Stimulated activated CD4-positive, alpha-beta T cell treated with anti-CD3 and anti-CD28 coated beads, Interleukin-4, amount 100 ng/mL, for 24 hours (primary cell): ENCODE data around the gene ZNF674.

Experiments
- DNase-seq: peaks from one replicate; pipeline ENCODE4 v3.0.0-alpha.2; 2020

Gene ZNF674

DNA sequence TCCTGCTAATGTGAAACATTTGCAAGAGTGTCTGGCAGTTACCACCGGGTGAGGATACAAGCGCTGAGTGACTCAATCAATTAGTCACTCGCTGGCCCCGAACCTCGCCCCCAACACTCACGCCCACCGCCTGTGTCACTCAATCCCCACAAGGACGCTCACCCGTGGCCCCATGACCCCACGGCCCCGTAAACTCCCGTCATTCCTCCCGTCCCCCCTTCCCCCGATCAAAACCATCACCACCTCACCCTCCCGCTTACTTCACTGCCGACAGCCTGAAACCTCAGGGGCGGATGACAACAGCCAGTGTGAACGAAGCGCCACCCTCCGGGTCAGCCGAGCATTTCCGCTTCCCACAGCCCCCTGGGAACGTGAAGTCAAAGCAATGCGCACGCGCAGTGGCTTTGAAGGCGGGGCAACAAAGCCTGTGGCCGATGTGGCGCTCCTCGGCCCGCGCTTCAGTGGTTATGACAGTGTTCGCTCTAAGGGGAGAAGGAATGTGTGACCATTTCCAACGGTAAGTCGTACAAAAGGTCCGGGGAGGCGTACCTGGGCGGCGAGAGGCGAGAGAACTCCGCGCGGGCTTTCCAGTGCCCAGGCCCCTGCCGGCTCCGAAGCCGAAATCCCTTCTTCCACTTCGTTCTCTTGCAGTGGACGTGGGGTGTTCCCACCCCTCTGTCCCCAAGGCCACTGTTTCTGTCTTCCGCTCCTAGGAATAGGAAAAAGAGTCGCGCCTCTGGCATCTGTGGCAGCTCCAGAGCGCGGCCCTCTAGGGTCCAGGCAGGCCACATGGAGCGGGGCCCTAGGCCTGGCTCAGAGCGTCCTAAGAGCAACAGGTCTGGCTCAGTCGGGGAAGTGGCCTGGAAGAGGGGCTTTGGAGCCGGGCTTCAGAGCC, at the start of gene ZNF674:
ZNF674 (minus strand) TSS at position 311 of the 895 bp plus-strand sequence. CDS start 3,334 bp downstream, outside the sequence.
- DNase-seq = peak; percentile 95

DNA sequence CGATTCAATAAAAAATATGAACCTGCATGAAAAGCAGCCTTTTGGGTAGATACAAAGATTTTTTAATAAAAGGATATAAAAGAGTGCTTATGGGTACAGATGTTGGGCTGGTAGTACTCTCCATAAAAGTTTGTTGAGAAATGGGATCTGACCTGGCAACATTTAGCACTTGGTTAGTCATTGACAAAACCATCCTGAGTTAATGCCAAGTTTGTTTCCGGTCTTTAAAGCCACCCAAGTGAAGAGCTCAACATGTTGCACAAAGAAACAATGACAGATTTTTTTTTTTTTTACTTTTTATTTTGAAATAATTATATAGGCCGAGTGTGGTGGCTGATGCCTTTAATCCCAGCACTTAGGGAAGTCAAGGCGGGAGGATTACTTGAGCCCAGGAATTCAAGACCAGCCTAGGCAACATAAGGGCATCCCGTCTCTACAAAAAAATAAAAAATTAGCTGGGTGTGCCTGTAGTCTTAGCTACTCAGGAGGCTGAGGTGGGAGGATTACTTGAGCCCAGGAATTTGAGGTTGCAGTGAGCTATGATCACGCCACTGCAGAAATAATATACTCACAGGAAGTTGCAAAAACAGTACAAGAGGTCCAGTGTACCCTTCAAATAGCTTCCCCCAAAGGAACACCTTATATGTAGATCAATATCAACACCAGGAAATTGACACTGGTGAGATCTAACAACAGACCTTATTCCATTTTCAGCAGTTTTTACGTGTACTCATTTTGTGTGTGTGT, 44.9 kb upstream of the ZNF674 start:
- no peak for DNase-seq

DNA sequence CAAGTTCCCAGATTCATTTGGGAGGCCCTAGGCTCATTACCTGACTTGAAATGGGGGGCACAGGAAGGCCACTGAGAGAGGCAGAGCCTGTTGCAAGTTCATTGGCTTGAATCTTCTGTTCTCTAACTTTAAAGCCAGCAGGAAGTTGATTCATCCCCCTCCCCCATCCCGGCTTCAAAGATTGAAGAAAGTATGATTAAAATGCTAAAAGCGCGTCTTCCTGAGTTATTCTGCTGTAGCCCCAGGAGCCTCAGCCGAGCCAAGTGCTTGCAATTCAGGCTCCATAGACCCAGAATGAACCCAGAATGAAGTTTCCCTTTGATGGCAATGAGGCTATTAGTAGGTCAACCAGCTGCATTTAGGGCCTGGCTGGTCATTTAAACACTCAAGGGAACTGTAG, 43.0 kb upstream of the ZNF674 start:
- DNase-seq = peak; percentile 46

- DNase-seq = no peak
Measured at GRCh38 chrX:46587753-46588171, 42.5 kb upstream of the ZNF674 start.

- peak; percentile 27 for DNase-seq
Measured at GRCh38 chrX:46587158-46587557, 41.9 kb upstream of the ZNF674 start.

DNA sequence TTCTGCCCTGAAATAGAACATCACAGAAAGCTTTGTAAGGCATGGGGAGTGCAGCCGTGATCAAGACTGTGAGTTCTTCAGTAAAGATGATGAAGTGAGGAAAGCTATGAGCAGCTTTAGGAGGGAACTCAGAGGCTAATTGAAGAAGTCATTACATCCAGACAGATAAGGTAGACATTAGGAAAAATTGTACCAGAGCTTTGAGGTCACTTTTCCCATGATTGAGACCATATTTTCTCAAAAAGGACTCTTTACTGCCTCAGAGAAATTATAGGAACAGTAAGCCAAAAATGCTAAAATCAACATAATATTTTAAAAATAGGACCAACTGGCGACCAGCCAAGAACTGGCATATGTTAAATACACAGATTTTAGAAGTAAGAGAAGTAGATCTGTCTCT, 39.5 kb upstream of the ZNF674 start:
- DNase-seq = no peak

DNA sequence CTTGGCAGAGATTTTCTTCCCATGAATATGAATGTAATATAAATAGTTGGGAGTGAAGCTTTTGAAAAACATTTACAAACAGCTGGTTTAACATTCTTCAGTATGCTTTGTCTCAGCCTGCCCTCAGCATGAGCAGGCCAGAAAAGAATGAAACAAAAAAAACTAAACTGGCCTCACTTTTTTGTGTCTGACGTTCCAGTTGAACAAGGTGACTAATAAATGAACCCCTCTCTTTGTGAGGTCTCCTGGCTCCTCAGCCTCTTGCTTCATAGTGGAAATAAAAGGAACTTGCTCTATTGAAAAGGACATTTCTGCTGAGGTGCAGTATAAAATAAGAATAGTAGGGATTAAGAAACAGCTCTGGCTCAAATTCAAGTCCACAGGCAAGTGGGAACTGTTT, 37.7 kb upstream of the ZNF674 start:
- DNase-seq = no peak

DNA sequence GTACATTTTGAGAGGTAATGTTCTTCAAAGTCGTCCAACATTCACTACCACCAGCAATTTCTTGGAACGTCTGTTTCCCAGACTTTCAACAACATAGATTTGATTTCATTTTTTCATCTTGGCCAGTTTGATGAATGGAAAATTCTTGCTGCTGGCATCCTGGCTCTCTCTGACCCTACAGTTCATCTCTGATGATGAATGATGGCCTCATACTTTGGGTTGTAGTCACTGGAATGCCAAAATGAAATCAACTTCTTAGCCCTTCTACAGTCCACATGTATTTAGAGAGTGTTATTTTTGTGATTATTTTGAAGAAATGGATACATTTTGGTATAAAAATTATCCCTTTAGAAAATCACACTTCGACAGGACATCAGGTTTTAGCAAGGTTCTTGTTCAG, 37.1 kb upstream of the ZNF674 start:
- no peak for DNase-seq

GRCh38 chrX:46580613-46581012, 35.4 kb upstream of the ZNF674 start:
- no peak for DNase-seq

DNA sequence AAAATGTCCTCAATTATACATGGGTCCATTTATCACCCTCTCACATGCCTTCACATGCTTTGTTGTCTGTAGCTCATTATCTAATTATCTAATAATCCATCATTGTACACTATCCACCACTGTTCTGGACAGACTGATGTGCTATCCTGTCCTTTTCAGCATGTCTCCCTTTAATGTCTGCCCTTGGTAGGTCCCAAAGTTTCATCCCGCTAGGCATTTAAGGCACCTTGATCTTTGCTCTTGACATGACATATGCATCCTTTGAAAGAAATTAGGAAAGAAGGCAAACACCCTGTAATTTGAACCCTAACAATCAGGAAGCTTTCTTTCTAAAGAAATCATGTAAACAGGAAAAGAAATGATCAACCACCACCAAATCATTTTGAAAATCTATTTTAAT, 34.0 kb upstream of the ZNF674 start:
- DNase-seq = no peak

GRCh38 chrX:46577221-46578005, 32.2 kb upstream of the ZNF674 start:
- DNase-seq = no peak

- no peak for DNase-seq
Measured at GRCh38 chrX:46576458-46576857, 31.2 kb upstream of the ZNF674 start.

DNA sequence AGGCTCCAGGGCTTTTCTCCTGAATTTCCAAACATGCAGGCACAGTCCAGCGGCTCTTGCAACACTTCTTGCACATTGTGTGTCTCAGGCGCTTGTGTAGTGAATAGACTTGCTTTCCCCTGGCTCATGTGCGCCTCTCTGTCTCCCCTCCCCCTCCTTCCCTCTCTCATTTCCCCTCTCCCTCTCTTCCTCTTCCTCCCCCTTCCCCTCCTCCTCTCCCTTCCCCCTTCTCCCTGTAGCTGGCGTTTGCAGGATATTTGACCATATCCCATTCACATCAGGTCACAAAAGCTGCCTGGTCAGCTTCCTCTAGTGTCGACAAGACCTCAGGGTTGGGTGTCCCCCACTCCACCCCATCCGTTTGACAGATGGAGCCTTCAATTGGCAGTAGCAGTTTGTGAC, 30.8 kb upstream of the ZNF674 start:
- no peak for DNase-seq

DNA sequence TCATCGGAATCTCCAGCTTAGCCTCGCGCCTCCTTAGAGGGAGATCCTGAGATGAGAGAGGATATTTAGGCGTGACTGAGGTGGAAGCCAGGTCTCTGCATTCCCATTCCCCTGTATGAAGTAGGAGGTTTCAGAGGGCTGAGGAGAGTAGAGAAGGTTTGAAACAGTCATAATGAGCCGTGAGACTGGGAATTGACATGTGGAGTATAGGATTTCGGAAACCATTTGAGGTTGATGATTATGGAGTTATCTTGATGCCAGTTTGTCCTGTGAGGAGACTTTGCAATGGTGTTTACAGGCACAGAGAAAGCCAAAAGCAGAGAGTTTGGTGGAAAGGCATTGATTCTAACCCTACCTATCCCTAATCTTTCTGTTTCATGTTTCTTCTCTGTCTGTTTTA, 30.4 kb upstream of the ZNF674 start:
- no peak for DNase-seq

DNA sequence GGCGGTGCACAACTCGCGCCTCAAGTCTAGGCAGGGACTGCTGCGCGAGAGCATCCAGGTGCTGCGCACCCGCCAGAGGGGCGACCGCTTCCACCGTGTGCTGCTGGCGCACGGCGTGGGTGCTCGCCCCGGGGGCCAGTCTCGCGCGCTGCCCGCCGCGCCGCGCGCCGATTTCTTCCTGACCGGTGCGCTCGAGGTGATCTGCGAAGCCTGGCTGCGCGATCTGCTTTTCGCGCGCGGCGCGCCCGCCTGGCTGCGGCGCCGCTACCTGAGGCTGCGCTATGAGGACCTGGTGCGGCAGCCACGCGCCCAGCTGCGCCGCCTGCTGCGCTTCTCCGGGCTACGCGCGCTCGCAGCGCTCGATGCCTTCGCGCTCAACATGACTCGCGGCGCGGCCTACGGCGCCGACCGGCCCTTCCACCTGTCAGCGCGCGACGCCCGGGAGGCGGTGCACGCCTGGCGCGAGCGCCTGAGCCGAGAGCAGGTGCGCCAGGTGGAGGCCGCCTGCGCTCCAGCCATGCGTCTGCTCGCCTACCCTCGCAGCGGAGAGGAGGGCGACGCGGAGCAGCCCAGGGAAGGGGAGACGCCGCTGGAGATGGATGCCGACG, 29.7 kb upstream of the ZNF674 start:
- DNase-seq = peak; percentile 28

- DNase-seq = peak; percentile 62
Measured at GRCh38 chrX:46573892-46574773, 28.9 kb upstream of the ZNF674 start.

DNA sequence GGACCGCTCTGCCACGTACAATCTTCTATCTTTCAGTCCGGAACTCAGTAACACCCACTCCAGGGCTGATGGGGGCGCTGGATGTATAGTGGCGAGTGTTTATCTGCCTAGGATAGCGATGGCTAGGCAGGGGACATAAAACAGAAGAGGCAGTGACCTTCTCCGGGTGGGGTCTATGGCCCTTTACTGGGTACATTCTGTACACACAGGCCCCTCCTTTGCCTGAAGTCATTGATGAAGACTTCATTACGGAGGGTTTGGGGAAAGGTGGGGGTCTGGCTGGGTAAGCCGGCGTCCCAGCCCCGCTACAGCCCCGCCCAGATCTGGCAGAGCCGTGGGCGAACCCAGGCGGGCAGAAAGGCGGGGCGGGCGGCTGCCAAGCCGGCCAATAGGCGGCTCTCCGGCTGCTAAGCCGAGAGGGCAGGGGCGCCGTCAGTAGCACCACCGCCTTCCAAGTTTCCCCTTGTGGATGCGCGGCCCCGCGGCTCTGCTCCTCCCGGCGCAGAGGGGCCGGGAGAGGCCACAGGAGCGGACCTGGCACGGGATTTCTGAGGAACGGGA, 28.2 kb upstream of the ZNF674 start, which contains the start of gene CHST7:
CHST7 (plus strand) TSS at position 435 of the 561 bp plus-strand sequence. CDS start 167 bp downstream, outside the sequence.
- DNase-seq = peak; percentile 53

DNA sequence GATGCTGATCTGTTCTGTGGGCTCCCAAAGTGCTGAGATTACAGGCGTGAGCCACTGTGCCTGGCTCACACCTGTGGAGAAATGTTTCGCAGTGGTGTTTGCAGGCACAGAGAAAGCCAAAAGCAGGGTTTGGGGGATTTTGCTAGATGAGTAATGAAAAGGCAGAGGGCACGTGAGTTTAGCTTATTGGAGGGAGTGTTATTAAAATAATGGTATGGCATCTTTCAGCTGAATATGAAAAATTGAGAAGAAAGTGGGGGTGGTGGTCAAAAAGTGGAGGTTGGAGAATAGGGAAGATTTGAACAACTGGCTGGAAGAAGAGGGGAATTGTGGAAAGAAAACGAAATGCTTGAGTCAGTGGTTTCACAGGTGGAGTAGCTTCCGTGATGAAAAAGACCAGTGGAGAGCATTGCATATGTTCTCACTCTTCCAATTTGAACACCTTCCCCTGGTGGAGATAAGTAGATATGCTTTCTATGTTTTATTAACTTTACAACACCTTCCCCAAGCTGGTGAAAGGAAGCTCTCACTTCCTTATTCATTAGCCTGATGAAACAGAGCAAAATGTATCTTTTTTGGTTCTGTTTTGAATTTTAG, 27.2 kb upstream of the ZNF674 start:
- peak; percentile 57 for DNase-seq

- no peak for DNase-seq
Measured at GRCh38 chrX:46571423-46572339, 26.5 kb upstream of the ZNF674 start.

DNA sequence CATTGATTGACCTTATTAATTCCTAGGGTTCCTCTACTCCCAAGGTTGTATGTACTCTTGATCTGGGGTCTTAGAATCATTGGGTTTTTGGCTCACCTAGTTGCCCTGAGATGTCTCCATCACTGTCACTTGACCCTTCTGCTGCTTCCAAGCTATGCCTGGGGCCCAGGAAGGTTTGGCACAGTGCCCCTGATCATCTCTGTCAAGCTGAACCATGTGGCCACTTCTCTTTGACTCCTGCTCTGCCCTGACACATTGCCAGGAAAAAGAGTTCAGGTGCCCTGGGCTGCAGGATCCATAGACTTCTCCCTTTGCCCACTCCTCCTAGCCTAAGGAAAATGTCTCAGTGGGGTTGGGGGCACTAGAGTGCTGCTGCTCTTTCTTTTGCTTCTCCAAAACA, 24.4 kb upstream of the ZNF674 start:
- no peak for DNase-seq
